ENCODE results near the gene CHMP2B. TPM values are rescaled to one million over a fixed set of nuclear protein-coding genes. Genes with fewer than 3 reads are reported as not detected.
"Not testable (repeated sequence)": the region's sequence is repeated elsewhere in the genome, so short reads cannot be mapped to it uniquely, and the experiment has no call there.

The CHMP2B gene
- total RNA-seq, 2 donors from 2014 or later = 79.0 to 103 TPM

DNA sequence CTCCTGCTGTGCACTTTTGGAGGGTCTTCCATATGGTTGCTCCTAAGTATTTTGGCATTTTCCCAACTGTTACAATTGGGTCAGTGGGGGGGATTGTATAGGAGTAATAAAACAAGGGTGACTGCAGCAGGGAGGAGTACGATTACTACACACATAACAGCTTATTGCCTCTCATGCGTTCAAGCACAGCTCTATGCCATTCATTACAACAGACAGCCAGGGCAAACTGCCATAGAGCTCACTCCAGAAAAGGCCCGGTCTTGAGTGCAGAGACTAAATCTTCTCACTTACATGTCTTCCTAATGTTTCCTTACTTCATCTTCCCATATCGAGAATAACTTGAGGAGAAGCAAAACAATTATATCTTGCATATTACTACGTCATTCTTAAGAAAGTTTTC is 1.4 kb upstream of the CHMP2B start:
- intact Hi-C loops (cut with DNase I, micrococcal nuclease) = no loop called here
- ATAC-seq = no peak
- DNase-seq = peak; percentile 9 to 26

DNA sequence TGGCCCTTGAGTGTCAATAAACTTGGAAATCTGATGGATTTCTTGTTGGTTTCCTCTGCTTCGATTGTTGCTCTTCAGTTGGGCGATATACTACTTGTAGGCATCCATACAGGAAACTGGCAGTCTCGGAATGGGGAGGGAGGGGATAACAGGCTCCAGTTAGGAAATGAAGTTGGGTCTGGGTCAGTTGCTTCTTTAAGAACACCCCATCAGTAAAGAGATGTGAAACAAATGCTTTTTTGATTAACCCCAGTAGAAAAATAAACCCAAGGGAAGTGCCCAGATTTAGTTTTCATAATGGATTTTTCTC is 681 bp downstream of the CHMP2B start:
- intact Hi-C loops (cut with DNase I, micrococcal nuclease) = no loop called here
- DNase-seq (no peak), ATAC-seq (no peak)

DNA sequence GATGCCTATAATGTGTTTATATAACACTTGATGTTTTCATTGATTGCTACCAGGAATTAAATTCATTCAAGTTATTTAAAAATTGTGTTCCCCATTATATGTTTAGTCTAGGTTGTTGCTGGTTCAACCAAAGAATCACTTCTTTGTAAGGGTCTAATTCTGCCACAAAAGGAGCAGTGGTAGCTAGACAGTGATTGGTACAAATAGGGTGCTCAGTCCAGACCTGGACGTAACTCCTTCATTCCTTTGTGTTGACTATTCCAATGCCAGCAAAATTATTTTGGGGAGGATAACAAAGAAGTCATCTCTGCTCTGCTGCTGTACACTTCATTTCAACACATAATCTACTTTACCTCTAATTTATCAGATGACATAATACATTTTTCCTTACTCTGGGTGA is 1.2 kb downstream of the CHMP2B start:
- no peak for DNase-seq
- no peak for ATAC-seq
- intact Hi-C loops (cut with DNase I, micrococcal nuclease) = no loop called here

DNA sequence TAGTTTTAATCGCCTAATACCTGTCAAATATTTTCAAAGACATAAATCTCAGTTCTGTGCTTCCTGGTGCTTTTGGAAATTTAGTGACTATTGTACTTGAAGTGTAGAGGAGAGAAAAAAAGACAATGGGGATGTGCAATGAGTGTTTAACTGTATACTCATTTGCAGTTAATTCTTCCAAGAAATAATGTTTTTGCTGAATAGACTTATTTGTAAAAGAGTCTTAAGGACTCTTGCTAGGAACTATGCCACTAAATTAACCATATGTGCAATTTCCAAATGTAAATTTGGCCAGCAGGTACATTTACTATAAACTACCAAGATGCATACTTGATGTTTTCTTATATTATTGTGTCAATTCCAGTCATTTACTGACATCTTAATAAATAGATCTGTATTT is 2.0 kb downstream of the CHMP2B start:
- intact Hi-C loops (cut with DNase I, micrococcal nuclease) = no loop called here
- no peak for ATAC-seq
- no peak for DNase-seq

DNA sequence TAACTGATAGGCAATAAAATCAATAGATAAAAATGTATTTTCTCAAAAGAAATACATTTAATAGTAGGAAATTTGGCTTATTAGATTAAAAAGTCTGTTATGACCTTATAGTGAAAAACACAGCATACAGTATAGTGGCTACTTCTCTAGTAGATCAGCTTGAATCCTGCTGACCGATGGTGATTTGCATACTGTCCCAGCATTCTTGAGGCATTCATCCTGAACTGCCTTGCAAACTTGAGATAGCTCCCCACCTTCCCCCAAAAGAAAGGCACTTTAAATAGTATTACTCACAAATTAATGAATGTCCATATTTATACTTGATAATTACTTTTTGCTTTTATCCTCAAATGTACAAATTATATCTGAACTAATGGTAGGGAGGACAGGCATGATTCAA is 6.7 kb downstream of the CHMP2B start:
- ATAC-seq (no peak), DNase-seq (no peak)
- intact Hi-C loops (cut with DNase I, micrococcal nuclease) = no loop called here

DNA sequence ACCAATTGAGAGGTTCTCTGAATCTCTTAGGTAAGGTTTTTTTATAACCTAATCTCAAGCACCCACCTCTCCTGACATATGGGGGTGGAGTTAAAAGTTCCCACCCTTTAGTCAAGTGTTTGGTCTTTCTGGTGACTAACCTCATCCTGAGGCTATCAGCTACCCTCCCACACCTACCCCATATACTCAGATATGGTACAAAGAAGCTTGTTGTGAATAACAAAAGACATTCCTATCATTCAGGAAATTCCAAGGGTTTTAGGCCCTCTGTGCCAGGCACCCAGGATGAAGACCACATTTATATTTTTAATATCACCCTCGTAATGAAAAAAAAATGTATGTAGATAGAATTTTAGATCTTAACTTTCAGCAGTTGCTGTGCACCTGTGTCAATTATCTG is 9.0 kb downstream of the CHMP2B start:
- intact Hi-C loops (cut with DNase I, micrococcal nuclease) = no loop called here
- no peak for DNase-seq
- ATAC-seq = peak; percentile 28

DNA sequence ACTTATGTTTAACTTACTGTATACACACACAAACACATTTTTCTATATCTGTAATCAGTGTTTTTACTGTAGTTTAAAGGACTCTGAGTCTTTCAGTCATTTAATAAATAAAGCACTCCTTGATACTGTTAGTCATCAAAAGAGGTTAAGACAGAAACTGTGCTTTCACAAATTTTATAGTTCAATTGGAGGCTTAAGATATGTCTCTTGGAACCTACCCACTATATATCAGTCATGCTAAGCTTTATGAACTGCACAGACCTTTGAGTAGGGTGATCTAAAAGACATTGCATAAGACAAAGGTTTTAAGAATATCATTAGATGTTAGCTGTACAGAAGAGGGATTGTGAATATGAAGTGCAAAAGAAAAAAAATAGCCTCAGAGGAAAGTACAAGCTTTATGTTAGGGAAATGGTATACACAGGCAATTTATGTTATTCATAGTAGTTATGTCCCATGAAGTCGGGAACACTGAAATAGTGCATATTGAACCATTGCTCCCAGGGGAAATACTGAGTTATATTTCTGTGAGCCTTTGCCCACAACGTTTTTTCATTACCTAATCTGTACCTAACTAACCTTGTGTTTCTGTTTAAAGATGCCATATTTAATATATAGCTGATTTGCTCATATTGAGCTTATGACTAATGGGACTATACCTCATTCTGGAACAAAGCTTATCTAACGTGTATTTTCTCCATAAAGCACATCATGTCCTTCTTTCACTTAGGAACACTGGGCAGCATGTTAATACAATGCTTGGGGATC is 19.7 kb downstream of the CHMP2B start:
- DNase-seq (no peak), ATAC-seq (no peak)
- intact Hi-C loops (cut with DNase I, micrococcal nuclease) = no loop called here

DNA sequence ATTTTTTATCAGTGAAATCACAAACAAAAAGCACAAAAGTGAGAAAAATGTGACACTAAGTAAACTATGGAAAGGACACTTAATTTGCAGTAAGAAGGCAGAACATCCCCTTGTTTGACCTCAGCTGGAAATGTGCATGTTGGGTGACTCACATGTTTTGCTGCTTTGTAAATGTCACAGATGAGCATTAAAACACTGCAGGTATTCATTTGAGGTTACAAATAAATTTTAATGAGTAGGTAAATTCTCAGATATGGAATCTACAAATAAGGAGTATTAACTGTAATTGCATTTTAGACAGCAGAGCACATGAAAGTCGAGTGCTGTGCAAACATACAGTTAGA is 20.3 kb downstream of the CHMP2B start:
- intact Hi-C loops (cut with DNase I, micrococcal nuclease) = no loop called here
- ATAC-seq = no peak
- DNase-seq = no peak

DNA sequence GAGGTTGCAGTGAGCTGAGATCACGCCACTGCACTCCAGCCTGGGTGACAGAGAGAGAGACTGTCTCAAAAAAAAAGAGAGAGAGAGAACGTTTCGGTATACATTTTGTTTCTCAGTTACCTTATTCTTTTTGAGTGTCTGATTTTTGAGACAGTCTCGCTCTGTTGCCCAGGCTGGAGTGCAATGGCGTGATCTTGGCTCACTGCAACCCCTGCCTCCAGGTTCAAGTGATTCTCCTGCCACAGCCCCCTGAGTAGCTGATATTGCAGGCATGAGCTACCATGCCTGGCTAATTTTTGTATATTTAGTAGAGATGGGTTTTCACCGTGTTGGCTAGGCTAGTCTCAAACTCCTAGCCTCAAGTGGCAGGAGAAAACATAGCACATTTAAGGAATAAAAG is 21.1 kb downstream of the CHMP2B start:
- intact Hi-C loops (cut with DNase I, micrococcal nuclease); ATAC-seq; DNase-seq: not testable (repeated sequence)

DNA sequence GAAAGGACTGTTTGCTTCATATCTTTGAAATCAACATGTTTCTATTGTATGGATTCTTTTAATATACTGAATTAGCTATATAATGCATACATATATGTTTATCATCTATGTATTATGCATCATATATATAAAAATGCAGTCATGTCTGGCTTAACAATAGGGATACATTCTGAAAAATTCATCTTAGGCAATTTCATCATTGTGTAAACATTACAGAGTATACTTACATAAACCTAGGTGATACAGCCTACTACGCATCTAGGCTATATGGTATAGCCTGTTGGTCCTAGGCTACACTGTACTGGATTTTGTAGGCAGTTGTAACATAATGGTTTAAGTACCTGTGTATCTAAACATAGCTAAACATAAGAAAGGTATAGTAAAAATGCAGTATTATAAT is 21.7 kb downstream of the CHMP2B start:
- intact Hi-C loops (cut with DNase I, micrococcal nuclease) = no loop called here
- DNase-seq = no peak
- peak; percentile 27 for ATAC-seq

DNA sequence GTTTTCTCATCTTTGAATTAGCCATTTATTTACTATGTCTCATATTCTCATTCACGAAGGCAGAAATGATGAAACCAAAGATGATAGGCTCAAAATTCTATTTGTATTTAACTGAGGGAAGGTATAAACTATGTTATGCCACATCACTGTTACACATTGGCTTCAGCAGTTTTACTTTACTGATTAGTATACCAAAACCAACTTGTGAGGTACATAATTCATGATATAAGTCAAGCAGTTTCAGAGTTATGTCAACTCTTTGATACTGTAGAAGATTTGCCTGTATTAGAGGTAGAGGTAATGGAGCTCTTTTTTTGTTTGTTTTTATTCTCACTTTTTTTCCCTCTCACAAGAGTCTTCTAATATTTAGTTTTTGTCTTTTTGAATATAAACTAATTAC is 22.9 kb downstream of the CHMP2B start:
- DNase-seq = no peak
- intact Hi-C loops (cut with DNase I, micrococcal nuclease) = no loop called here
- no peak for ATAC-seq

DNA sequence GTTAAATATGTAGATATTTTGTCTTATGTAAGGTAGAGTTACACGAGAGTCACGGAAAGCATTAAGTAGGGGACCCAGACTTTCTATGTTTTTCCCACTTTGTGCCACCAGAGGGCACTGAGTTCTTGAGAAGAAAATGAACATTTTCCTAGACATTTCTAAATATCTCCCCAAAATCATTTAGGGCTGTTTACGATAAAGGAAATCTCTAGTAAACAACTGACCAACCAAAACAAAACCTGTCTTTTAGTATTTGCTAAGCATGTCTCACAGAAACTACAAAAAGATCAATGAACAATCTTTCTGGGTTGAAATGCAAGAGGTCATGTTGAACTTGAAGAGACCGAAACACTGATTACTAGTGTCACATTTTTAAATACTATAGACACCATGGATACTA is 33.2 kb downstream of the CHMP2B start:
- intact Hi-C loops (cut with DNase I, micrococcal nuclease) = no loop called here
- DNase-seq (peak in 1 of 2 donors; percentile 35), ATAC-seq (no peak)

DNA sequence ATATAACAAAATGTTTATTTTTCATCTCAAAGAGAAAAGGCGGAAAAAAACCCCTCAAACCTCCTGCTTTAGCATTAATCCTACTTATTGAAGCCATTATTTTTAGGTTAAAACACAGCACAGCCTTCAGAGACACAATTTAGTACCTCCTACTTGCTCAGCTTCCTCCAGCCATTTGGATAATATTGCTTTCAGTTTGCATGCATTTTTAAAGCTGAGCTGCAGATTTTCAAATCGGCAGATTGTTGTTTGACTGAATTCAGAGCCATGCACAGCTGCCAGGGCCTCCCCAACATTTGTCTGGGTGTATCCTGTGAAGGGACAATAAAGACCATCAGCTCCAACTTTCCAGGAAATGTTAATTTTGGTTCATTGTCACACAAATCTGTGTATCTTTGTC is 34.8 kb downstream of the CHMP2B start:
- ATAC-seq = no peak
- no peak for DNase-seq
- intact Hi-C loops (cut with DNase I, micrococcal nuclease) = no loop called here

DNA sequence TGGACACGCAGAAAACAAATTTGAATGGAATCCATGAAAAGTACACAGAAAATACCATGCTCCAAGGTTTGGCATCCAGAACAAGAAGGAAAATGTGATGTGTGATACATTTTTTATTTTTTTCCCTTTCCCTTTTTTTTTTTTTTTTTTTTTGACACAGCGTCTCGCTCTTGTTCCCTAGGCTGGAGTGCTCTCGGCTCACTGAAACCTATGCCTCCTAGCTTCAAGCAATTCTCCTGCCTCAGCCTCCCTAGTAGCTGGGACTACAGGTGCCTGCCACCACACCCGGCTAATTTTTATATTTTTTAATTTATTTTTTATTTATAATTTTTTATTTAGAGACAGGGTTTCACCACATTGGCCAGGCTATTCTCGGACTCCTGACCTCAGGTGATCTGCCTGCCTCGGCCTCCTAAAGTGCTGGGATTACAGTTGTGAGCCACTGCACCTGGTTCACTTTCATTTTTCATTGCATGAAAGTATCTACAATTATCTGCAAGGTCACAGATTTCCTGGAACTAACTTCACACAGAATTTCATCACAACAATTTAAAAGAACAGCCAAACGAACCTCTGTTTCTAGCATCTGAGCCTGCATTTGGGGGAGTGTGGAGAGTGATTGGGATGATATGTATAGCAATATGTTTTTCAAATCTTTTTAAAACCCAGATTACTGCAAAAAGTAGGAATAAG is 41.0 kb downstream of the CHMP2B start:
- ATAC-seq (no peak), DNase-seq (no peak)
- intact Hi-C loops (cut with DNase I, micrococcal nuclease) = no loop called here

DNA sequence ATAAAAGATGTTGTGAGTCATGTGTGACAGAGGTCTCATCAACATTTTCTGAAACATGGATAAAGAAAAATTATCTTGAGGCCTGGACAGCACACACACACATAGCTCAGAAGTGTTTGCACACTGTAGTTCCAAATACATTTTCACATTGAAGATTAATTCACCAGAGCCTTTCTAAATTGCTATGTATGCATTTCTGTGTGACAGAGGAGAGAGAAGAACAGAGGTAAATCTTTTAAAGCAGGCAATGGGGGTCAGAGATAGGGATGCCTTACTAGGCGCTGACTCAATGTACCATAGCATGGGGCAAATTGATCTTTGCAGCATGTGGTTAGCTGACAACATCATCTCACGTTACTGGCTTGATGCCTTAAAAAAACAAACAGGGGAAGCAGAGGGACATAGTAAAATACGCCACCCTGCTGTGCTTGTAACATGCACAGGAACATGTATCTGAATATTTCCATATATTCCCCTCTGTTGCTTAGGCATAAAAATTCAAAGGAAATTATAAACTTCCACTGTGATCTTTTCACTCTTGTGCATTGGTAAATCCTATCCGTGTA is 41.6 kb downstream of the CHMP2B start:
- ATAC-seq (no peak), DNase-seq (no peak)
- intact Hi-C loops (cut with DNase I, micrococcal nuclease) = no loop called here

DNA sequence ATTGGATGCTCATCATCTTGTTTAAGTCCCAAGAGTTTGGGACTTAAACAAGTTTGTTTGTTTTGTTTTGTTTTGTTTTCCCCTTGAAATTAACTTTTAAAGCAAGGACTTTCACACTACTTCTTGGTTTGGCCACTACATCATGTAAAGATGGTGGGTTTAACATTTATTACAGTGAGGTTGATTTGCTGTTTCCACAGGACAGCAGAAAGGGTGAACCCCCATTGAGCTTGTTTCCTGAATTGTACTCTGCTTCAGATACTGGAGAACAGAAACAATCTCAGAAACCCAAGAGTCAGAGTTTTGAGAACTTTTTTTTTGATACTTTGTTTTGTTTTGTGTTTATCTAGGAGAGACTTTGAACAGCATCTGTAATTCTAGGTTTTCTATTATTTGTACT is 42.6 kb downstream of the CHMP2B start:
- no peak for ATAC-seq
- intact Hi-C loops (cut with DNase I, micrococcal nuclease) = no loop called here
- no peak for DNase-seq

DNA sequence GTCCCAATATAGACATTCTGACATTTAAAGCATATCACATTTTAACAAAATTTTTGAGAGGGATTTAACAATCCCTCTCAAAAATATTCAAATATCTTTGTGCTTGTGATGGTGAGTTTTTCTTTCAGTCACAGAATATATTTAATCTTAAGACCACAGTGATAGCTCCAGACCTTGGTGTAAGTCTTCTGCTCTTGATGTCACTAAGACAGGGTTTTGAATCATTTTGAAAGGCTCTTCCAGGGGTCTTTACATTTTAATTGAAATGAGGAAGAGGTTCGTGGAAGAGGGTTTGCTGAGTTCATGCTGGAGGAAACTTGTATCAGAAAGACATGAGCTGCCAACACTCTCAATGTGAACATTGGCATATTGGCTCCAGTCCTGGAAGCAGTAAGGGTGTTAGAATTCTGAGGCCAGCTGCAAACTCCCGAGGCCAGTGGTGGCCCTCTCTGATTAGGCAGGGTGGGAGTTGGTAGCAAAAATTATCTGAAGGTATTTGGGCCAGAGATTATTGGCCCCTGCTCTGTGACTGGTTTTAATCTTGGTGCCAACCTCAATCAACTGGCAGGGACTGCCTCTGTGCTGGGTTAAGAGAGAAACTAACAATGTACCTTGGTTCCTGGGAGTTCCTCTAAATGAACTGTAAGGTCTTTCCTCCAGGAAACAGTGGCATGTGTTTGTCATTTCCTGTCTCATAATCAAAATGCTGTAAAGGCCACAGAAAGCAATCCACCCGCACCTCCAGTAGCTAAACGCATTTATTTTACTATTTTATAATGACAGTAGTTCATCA is 44.0 kb downstream of the CHMP2B start:
- DNase-seq (no peak), ATAC-seq (peak; percentile 40)
- intact Hi-C loops (cut with DNase I, micrococcal nuclease) = no loop called here

DNA sequence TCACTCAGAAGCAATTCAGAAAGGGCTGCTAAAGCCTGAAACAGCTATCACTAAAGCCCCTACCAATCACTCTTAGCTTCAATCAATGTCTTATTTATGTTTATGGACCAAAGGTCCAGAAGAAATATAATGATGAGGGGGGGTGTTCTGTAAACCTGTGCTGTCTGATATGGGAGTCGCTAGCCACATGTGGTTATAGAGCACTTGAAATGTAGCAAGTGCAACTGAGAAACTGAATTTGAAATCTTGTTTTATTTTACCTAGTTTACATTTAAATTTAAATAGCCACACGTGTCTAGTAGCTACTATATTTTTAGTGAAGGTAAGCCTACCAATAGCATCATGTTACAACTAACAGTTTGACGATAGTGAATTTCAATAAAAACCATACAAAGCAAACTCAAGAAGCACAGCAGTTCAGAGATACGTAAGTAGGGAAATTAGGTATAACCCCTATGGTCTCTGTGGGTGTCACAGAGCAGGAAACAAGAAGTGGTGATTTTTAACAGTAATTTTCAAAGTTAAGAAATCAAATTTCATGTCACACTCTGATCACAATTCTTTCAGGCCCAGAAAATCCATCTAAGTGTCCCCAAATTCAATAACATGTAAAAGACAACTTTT is 45.7 kb downstream of the CHMP2B start:
- ATAC-seq (no peak), DNase-seq (no peak)
- intact Hi-C loops (cut with DNase I, micrococcal nuclease) = no loop called here

DNA sequence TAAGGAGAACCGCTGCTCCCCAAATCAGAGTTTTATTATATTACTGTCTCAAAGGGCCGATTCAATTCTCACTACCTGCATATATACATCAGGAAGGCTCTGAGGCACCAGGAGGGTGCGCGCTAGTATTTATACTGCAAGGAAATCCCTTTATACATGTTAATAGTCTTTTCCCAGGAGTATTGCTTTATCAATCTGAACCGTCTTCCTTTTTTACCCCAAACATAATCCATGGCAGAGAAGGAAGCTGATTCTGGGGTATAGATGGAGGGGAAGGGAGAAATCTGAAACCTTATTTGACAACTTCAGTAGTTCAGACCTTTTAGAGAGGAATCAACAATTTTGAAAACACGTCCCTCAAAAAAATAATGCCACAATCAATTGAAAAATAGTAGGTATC is 49.4 kb downstream of the CHMP2B start, which contains the start of gene POU1F1:
Gene POU1F1 (minus strand): TSS at position 101 of the 400 bp plus-strand sequence. CDS start 122 bp downstream, outside the sequence.
- no peak for DNase-seq
- ATAC-seq = no peak
- intact Hi-C loops (cut with DNase I, micrococcal nuclease) = no loop called here
